GM12878 (cell line): Measurements from ENCODE around the gene SERPINB6. TPM values are rescaled to one million over a fixed set of nuclear protein-coding genes. Genes with fewer than 3 reads are reported as not detected.

ENCODE experiments used
- ATAC-seq: fragments of 200-7000 bp; cut with Tn5 transposase; 3 replicates; pipeline ENCODE4 v1.9.1; 2020; ENCODE audit warnings: mild to moderate bottlenecking, moderate library complexity
- BruUV-seq: library from RNA; stranded (reverse); fragments of 400-500 nt; replicated peaks from 2 replicates; lab custom pipeline; 2021; lab: Mats Ljungman, UMichigan
- CTCF ChIA-PET: fragments of 300-600 bp; sonication (Branson Sonifier 250); formaldehyde crosslinking; extraction: SDS; loops from one replicate; lab custom pipeline; 2021; ENCODE audit warnings: inconsistent platforms; lab: Yijun Ruan, JAX
- POLR2A ChIA-PET: fragments of 350-600 bp; formaldehyde crosslinking; extraction: SDS; loops from one replicate; lab custom pipeline; 2021; ENCODE audit warnings: inconsistent platforms; lab: Charles Lee
- RAD21 ChIA-PET: fragments of 300-600 bp; sonication (Branson Sonifier 250); formaldehyde crosslinking; loops from one replicate; lab custom pipeline; 2023; ENCODE audit warnings: antibody characterized with exemption; ENCODE audit not compliant: unreplicated experiment; lab: Charles Lee
- SMC1A ChIA-PET: fragments of 300-600 bp; sonication (Branson Sonifier 250); formaldehyde crosslinking; loops from one replicate; lab custom pipeline; 2023; ENCODE audit not compliant: unreplicated experiment, uncharacterized antibody; lab: Charles Lee
- DNase-seq: peaks from one replicate; pipeline ENCODE4 v3.0.0-alpha.2; 2011; ENCODE audit warnings: low read depth, low spot score
- FAIRE-seq: peaks from 3 replicates; lab custom pipeline; 2011; peaks lifted over from hg19 to GRCh38; lab: Jason Lieb, UNC
- H2AFZ ChIP-seq: 2 replicates; pipeline ENCODE4 v1.6.0; 2011; ENCODE audit warnings: low read depth, low read length, control low read depth; ENCODE audit not compliant: control insufficient read depth
- H3K27ac ChIP-seq: 2 replicates; pipeline ENCODE4 v1.5.1; 2011; ENCODE audit warnings: control low read depth; ENCODE audit not compliant: control insufficient read depth, insufficient read depth
- H3K27me3 ChIP-seq, 2 experiments: replicated peaks in 1 of 2; 2 replicates each; pipeline versions ENCODE4 v1.6.0 to v1.6.1; 2011; ENCODE audit warnings: low read length in 1 of 2; ENCODE audit not compliant: control insufficient read depth in 2 of 2, insufficient read depth in 2 of 2
- H3K36me3 ChIP-seq, 2 experiments: 2 replicates each; pipeline ENCODE4 v1.5.1; 2011; ENCODE audit warnings: low read length in 1 of 2; ENCODE audit not compliant: control insufficient read depth in 2 of 2, insufficient read depth in 2 of 2
- H3K4me1 ChIP-seq: 2 replicates; pipeline ENCODE4 v1.6.1; 2011; ENCODE audit warnings: mild to moderate bottlenecking, low read length, moderate library complexity, mixed read lengths; ENCODE audit not compliant: control insufficient read depth, insufficient read depth
- H3K4me2 ChIP-seq: 2 replicates; pipeline ENCODE4 v1.6.0; 2011; ENCODE audit warnings: control low read depth; ENCODE audit not compliant: control insufficient read depth, insufficient read depth
- H3K4me3 ChIP-seq: fragments of 200-600 bp; sonication (generic); 2 replicates; pipeline ENCODE4 v1.5.1; 2016
- H3K79me2 ChIP-seq: 2 replicates; pipeline ENCODE4 v1.6.0; 2011; ENCODE audit warnings: low read length; ENCODE audit not compliant: control insufficient read depth, insufficient read depth
- H3K9ac ChIP-seq: 2 replicates; pipeline ENCODE4 v1.8.0; 2011; ENCODE audit warnings: low read length, control low read depth, mixed read lengths; ENCODE audit not compliant: control insufficient read depth, insufficient read depth
- H3K9me3 ChIP-seq: replicated peaks from 3 replicates; pipeline ENCODE4 v1.5.1; 2011; ENCODE audit warnings: mild to moderate bottlenecking, low read length; ENCODE audit not compliant: control insufficient read depth, insufficient read depth
- H4K20me1 ChIP-seq: 2 replicates; pipeline ENCODE4 v1.6.0; 2011; ENCODE audit not compliant: control insufficient read depth, insufficient read depth
- CBFB ChIP-seq: IDR thresholded peaks from 2 replicates; pipeline ENCODE4 v1.6.1; 2016; ENCODE audit warnings: antibody characterized with exemption, low read depth
- CHD4 ChIP-seq: fragments of 200-600 bp; sonication (generic); IDR thresholded peaks from 2 replicates; pipeline ENCODE4 v1.6.1; 2016; ENCODE audit warnings: mild to moderate bottlenecking
- CTCF ChIP-seq, 3 experiments: IDR thresholded peaks in 2 of 3; conservative IDR thresholded peaks in 1 of 3; 2 replicates each; pipeline ENCODE4 v1.5.1; 2011; ENCODE audit warnings: low read depth in 3 of 3, low read length in 3 of 3, mild to moderate bottlenecking in 3 of 3, control low read depth in 2 of 3, moderate library complexity in 2 of 3, inconsistent platforms in 1 of 3, mixed read lengths in 1 of 3; ENCODE audit not compliant: control insufficient read depth in 2 of 3, insufficient read depth in 1 of 3; ENCODE audit errors: extremely low read depth in 1 of 3
- NBN ChIP-seq: fragments of 450-650 bp; IDR thresholded peaks from 2 replicates; pipeline ENCODE4 v1.6.1; 2016
- NFYA ChIP-seq: IDR thresholded peaks from 2 replicates; pipeline ENCODE4 v1.6.1; 2011; ENCODE audit warnings: low read depth, mild to moderate bottlenecking, low read length, improper control_type of control experiment, borderline replicate concordance
- POLR2A ChIP-seq: IDR thresholded peaks from 2 replicates; pipeline ENCODE4 v1.6.1; 2011; ENCODE audit warnings: low read depth, mild to moderate bottlenecking, low read length
- RB1 ChIP-seq: fragments of 450-650 bp; formaldehyde crosslinking; IDR thresholded peaks from 2 replicates; pipeline ENCODE4 v1.6.1; 2017; ENCODE audit warnings: mild to moderate bottlenecking, borderline replicate concordance
- SMARCA5 ChIP-seq: fragments of 450-650 bp; IDR thresholded peaks from 2 replicates; pipeline ENCODE4 v1.6.1; 2017; ENCODE audit warnings: mild to moderate bottlenecking
- WRNIP1 ChIP-seq: IDR thresholded peaks from 2 replicates; pipeline ENCODE4 v1.6.1; 2011; ENCODE audit warnings: low read depth, low read length, improper control_type of control experiment, borderline replicate concordance
- ZBTB4 ChIP-seq: fragments of 450-650 bp; formaldehyde crosslinking; IDR thresholded peaks from 2 replicates; pipeline ENCODE4 v1.4.0; 2022; ENCODE audit warnings: mild to moderate bottlenecking, moderate library complexity
- ZZZ3 ChIP-seq: IDR thresholded peaks from 2 replicates; pipeline ENCODE4 v1.6.1; 2011; ENCODE audit warnings: low read depth; ENCODE audit not compliant: control insufficient read depth, insufficient read length
- WGBS: methylation state at CpG from one replicate; pipeline ENCODE4 v1.1.6; 2016; ENCODE audit warnings: low lambda C conversion rate; ENCODE audit not compliant: insufficient replicate concordance, insufficient coverage; ENCODE audit errors: missing lambda C conversion rate; 5-methylcytosine and 5-hydroxymethylcytosine counted together
- in situ Hi-C: fragments of 300-500 bp; cut with MboI; formaldehyde crosslinking; loops from 9 replicates; pipeline ENCODE4 v1.14.3; 2018; ENCODE audit warnings: mixed read lengths
- intact Hi-C: fragments of 100-400 bp; cut with micrococcal nuclease; formaldehyde crosslinking; loops from one replicate; pipeline ENCODE4 v1.14.2; 2022; ENCODE audit not compliant: unreplicated experiment
- polyA plus RNA-seq, 11 experiments: library from polyadenylated mRNA; depleted of rRNA in 4 of 11; unstranded in 6 of 11; stranded (reverse) in 5 of 11; fragments of >200 nt; fragmentation: Nextera tagmentation in 4 of 11; fragmentation: Illumina TruSeq in 1 of 11; extraction: Ambion mirVana in 4 of 11; extraction: Trizol in 1 of 11; gene quantifications; 1 replicate in 1 of 11; 2 replicates in 10 of 11; pipeline versions ENCODE4 v1.2.1 to v1.2.3, GENCODE V29; 2011 to 2016; ENCODE audit warnings: inconsistent platforms in 2 of 11, missing spikeins in 2 of 11, low read depth in 1 of 11
- total RNA-seq, 4 experiments: library from RNA; depleted of rRNA in 3 of 4; stranded (reverse); fragments of >200 nt in 3 of 4; fragmentation: Illumina TruSeq in 1 of 4; extraction: Trizol in 1 of 4; gene quantifications; 2 replicates each; pipeline versions ENCODE4 v1.2.1 to v1.2.3, GENCODE V29; 2013 to 2021

SERPINB6 gene
- total and polyA plus RNA-seq, 10 of the 15 experiments (the other 5 are each of a cell fraction or from before 2014, with no cell fraction given), result 0.37 to 2.2 (median 0.68) TPM; not detected in 1

GRCh38 chr6:2966347-2966746 is 5.0 kb downstream of the SERPINB6 start:
- H3K27ac ChIP-seq, result no peak overlapping the region
- peaks cover 3 to 7% of the 10 kb centered on the region in 2 experiments for H3K27me3 ChIP-seq
- no peak for DNase-seq
- in situ Hi-C loops, result no loop called here
- no peak overlapping the region for H2AFZ ChIP-seq
- FAIRE-seq, result no peak
- POLR2A ChIA-PET, result no interaction called here
- RAD21 ChIA-PET, result no interaction called here
- SMC1A ChIA-PET, result interaction anchor here (0.6 to 1.8 kb wide), 4 partner anchors 9 to 22 kb away, joined by 3 to 4 read pairs (median 3); no protein-coding TSS in a partner anchor
- no peak overlapping the region for H3K4me2 ChIP-seq
- CTCF ChIA-PET, result interaction anchor here (1.0 to 1.6 kb wide), 4 partner anchors 9 to 16 kb away, joined by 3 to 4 read pairs (median 4); no protein-coding TSS in a partner anchor
- no peaks in the 10 kb centered on the region for H3K9me3 ChIP-seq
- H3K4me1 ChIP-seq, result no peaks in the 10 kb centered on the region
- H4K20me1 ChIP-seq, result no peaks in the 10 kb centered on the region
- H3K36me3 ChIP-seq, result no peaks in the 10 kb centered on the region
- H3K79me2 ChIP-seq, result no peaks in the 10 kb centered on the region
- whole genome bisulfite sequencing, result 52% methylated on average over 9 of the region's 9 CpGs
- intact Hi-C loops, result no loop called here
- H3K4me3 ChIP-seq, result no peak overlapping the region
- no peak overlapping the region for H3K9ac ChIP-seq
- TF ChIP-seq CHD4, result no peak
- TF ChIP-seq ZZZ3, result no peak
- no peak for TF ChIP-seq POLR2A
- TF ChIP-seq ZBTB4, result no peak
- no peak for TF ChIP-seq NBN
- no peak for TF ChIP-seq RB1
- TF ChIP-seq CTCF (IDR thresholded peaks at IDR 0.05 in 2 of 3, conservative IDR thresholded peaks at IDR 0.05 in 1 of 3; ENCODE audit: control insufficient read depth in 2 of 3, extremely low read depth in 1 of 3, insufficient read depth in 1 of 3, low read depth in 3 of 3, low read length in 3 of 3), result no peak
- no peak for TF ChIP-seq WRNIP1
- TF ChIP-seq SMARCA5, result no peak
- no peak for TF ChIP-seq NFYA
- no peak for TF ChIP-seq CBFB
- no TSS peak for BruUV-seq
- ATAC-seq, result no peak
